GM18520 (cell line): ENCODE measurements around the gene EWSR1.
"Not testable (repeated sequence)": the region's sequence is repeated elsewhere in the genome, so short reads cannot be mapped to it uniquely, and the experiment has no call there.

ENCODE experiments used
- ATAC-seq: cut with Tn5 transposase; IDR thresholded peaks from one replicate; pipeline ENCODE4 v1.9.1; 2021; ENCODE audit not compliant: unreplicated experiment

EWSR1 gene

DNA sequence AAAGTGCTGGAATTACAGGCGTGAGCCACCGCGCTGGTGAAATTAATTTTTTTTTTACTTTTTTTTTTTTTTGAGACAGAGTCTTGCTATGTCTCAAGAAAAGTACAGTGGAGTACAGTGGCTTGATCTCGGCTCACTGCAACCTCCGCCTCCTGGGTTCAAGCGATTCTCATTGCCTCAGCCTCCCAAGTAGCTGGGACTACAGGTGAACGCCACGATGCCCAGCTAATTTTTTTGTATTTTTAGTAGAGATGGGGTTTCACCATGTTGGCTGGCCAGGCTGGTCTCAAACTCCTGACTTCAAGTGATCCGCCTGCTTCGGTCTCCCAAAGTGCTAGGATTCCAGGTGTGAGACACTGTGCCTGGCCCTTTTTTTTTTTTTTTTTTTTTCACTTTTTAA, 20.2 kb upstream of the EWSR1 start:
- ATAC-seq, result not testable (repeated sequence)

DNA sequence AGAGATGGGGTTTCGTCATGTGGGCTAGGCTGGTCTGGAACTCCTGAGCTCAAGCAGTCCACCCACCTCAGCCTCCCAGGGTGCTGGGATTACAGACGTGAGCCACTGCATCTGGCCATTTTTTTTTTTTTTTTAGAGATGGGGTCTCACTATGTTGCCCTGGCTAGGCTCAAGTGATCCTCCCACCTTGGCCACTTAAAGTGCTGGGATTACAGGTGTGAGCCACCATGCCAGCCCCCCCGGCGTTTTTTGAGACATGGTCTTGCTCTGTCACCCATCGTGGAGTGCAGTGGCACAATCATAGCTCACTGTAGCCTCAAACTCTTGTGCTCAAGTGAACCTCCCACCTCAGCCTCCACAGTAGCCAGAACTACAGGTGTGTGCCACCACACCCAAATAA, 16.8 kb upstream of the EWSR1 start:
- ATAC-seq, result no peak

DNA sequence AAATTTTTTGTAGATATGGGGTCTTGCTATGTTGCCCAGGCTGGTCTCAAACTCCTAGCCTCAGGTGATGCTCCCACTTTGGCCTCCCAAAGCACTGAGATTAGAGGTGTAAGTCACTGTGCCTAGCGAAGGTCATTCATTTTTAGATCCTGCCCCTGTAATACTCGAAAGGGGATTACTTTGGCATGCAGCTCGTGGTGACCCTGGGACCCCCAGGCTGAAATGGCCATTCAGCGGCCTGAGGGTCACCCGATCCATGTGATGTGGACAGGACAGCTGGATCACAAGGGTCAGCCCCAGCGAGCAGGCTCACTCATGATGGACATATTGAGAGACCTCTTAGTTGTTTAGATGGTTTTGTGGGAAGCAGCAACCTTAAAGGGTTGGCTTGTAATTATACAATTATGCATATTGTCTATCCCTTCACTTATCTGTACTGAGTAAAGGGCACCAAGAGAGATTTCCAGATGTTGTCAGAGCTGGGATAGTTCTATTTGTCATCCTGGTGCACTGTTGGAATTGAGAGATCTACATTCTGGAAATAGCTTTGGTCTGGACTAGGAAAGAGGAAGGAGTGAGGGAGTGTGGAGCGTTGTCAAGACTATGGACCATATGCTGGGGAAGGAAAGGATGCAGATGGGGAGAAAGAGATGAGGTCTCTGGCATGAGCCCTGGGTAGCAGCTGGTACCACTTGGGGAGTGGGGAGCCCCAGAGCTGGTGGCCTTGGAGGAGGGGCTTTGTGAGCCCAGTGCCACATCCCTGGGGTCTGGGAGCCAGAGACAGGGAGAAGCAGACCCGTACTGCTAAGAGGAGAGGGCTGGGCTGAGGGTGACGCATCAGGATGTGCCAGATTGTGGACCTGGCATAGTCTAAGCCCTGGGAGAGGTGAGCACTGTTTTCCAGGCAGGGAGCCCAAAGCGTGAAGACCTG, 15.8 kb upstream of the EWSR1 start:
- no peak for ATAC-seq

DNA sequence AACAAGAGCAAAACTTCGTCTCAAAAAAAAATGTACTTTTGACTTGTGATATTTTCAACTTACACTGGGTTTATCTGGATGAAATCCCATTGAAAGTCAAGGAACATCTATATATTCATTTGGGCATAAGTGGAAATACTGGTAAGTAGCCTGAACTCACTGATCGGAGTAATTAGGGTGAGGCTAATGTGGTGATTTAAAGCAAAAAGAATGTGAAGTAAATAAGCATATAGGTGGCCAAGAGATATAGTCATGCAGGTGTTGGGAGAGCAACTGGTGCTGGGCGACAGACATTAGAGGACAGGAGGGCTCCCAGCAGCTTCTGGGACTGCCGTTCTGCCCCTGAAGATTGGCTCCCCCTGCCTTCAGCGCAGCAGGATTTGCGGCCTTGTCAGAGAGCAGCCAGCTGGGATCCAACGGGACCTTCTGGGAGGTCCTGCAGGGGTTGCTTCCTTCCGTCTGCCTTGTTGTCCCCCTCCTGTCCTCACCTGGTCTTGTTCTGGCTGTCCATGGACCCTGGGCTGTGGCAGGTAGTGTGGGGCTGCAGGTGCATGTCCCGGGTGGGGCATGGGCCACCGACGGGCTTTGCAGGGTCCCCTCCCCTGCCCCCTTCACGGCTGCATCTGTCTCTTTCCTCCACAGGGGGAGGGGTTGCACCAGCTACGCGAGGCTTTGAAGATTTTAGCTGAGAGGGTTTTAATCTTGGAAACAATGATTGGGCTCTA, 14.3 kb upstream of the EWSR1 start:
- no peak for ATAC-seq

DNA sequence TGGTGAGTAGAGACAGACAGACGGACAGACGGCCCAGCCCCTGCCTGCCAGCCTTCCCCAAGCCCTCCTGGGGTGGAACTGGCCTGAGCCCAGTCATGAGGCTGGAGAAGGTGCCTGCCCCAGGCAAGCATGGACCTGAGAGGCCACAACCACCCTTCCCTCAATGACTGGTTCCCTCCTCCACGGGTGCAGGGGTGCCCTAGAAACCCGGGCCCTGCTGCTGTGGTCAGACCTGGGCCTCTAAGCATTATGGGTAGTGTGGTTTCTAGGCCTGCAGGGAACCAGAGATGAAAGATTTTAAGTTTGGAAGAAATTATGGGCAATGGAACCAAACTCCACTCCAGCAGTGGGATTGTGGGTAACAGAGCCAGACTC, 13.8 kb upstream of the EWSR1 start:
- ATAC-seq, result no peak

DNA sequence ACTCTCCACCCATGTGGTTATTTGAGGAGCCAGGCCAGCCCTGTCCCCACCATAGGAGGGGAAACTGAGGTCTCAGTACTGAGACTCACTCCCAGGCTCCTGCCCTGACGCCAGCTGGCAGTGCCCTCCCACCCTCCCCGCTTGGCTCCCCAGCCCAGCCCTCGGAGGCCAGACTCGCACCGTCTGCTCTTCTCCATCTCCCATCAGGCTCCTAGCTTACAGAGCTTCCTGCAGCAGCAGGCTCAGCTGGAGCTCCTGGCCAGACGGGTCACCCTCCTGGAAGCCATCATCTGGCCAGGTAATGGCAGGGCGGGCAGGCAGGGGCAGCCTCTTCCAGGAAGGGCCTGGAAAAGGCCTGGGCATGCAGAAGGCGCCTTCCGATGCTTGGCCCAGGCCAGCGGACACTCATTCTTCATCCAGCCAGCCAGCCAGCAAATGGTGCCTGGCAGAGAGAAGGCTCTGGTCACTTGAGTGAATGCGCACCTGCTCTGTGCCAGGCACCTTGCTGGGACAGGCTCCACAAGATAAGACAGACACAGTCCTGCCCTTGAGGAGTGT, 12.9 kb upstream of the EWSR1 start:
- no peak for ATAC-seq

DNA sequence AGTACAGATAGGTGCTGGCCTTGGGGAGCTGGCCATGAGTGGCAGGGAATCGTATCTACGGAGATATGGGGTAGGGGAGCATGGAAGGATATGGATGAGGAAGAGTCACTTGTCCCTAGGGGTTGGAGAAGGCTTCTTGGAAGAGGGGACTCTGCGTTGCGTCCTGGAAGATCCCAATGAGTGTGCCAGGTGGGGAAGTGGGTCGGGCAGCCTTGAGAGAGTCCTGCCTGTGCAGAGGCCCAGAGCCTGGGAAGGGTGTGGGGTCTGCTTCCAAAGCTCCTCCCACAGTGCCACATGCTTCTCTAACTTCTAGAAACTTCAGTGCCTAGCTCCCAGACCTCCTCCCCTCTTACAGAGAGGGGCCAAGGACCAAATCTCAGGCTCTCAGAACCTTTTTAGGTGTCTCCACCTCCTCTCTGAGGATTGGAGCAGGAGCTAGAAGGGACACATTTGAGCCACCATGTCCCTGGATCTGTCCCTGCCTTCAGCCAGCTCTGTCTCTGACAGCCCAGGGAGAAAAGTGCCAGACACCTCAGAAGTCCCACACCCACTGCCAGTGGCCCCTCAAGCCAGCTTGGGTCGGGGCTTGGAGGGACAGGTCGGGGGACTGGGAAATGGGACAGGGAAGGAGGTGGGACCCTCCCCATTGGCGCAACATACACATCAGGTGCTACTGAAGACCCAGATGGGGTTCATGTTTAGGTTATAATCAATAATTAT, 11.3 kb upstream of the EWSR1 start:
- ATAC-seq, result no peak

GRCh38 chr22:29257751-29258181, 10.3 kb upstream of the EWSR1 start:
- no peak for ATAC-seq

GRCh38 chr22:29258407-29259252, 9.4 kb upstream of the EWSR1 start:
- ATAC-seq, result no peak

- ATAC-seq, result no peak
Measured at GRCh38 chr22:29259253-29259899, 8.7 kb upstream of the EWSR1 start.

DNA sequence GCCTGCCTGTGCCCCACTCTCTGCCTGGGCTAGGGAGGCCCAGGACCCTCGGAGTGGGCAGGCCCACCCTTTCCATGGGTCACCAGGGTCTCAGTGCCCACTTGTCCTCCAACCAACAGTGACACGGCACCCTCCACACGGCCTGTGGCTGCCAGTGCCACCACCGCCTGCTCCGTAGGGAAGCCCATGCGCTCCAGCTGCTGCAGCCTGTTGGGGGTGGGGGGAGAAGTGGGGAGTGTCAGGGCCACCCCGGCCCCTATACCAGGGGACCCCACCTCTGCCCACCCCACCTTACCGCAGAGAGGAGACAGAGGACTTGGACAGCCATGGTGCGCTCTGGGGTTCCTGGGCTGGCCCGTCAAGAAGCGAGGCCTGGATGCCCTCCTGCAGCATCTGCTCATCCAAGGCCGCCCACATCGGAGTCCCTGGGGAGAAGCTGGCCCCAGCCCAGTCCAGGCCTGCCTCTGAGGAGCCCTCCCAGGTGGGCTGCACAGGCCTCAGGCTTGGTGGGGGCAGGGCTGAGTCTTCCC, 8.0 kb upstream of the EWSR1 start:
- no peak for ATAC-seq

- no peak for ATAC-seq
Measured at GRCh38 chr22:29260601-29261315, 7.3 kb upstream of the EWSR1 start.

GRCh38 chr22:29263791-29264276, 4.2 kb upstream of the EWSR1 start:
- no peak for ATAC-seq

- no peak for ATAC-seq
Measured at GRCh38 chr22:29265305-29265704, 2.8 kb upstream of the EWSR1 start.

- no peak for ATAC-seq
Measured at GRCh38 chr22:29265929-29266328, 2.1 kb upstream of the EWSR1 start.

GRCh38 chr22:29266564-29267461, 1.3 kb upstream of the EWSR1 start:
- no peak for ATAC-seq

DNA sequence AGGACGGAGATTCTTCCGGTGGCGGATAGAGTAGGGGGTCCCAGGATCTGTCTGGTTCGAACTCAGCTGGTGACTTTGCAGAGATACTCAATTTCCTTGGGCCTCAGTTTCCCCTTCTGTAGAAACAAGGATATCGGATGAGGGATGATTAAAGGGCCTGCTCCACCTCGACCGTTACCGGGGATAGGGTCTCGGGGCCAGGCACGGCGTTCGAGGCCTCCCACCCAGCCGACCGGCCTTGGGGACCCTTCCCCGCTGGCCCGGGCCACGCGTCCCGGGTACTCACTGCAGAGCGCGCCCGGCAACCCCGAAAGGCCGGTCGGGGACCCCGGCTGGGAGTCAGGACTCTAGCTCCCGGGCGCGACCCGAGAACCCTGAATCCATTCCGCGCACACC, 608 bp upstream of the EWSR1 start:
- ATAC-seq, result no peak
